SJSA1 (cell line): ENCODE results near the gene PTGFRN. TPM values are rescaled to one million over a fixed set of nuclear protein-coding genes. Genes with fewer than 3 reads are reported as not detected.

Source experiments
- DNase-seq, 2 experiments: peaks; one replicate each; pipeline ENCODE4 v3.0.0-alpha.2; 2015 to 2020; ENCODE audit warnings: low spot score in 2 of 2, low read depth in 1 of 2
- H3K27ac ChIP-seq: fragments of 250-450 bp; sonication (Bioruptor Pico); 2 replicates; pipeline ENCODE4 v1.5.1; 2020; ENCODE audit warnings: mild to moderate bottlenecking, moderate library complexity
- H3K27me3 ChIP-seq: fragments of 250-450 bp; sonication (Bioruptor Pico); replicated peaks from 2 replicates; pipeline ENCODE4 v1.5.1; 2020; ENCODE audit warnings: mild to moderate bottlenecking, moderate library complexity
- H3K36me3 ChIP-seq: fragments of 250-450 bp; sonication (Bioruptor Pico); 2 replicates; pipeline ENCODE4 v1.5.1; 2020; ENCODE audit warnings: mild to moderate bottlenecking
- H3K4me1 ChIP-seq: fragments of 250-450 bp; sonication (Bioruptor Pico); replicated peaks from 2 replicates; pipeline ENCODE4 v1.6.1; 2021; ENCODE audit warnings: mild to moderate bottlenecking
- H3K4me3 ChIP-seq: fragments of 250-450 bp; sonication (Bioruptor Pico); 2 replicates; pipeline ENCODE4 v1.5.1; 2020; ENCODE audit warnings: mild to moderate bottlenecking
- H3K9me3 ChIP-seq: fragments of 250-450 bp; sonication (Bioruptor Pico); replicated peaks from 2 replicates; pipeline ENCODE4 v1.5.1; 2020; ENCODE audit warnings: mild to moderate bottlenecking
- total RNA-seq: library from RNA; depleted of rRNA; stranded (reverse); fragments of >200 nt; shearing (Covaris generic); gene quantifications from 2 replicates; pipeline ENCODE4 v1.2.3, GENCODE V29; 2014

The PTGFRN gene
- total RNA-seq, 1 experiment from 2014 or later, result 25.2 TPM

- Histone ChIP-seq H3K27me3 (no peaks in the 10 kb centered on the region), H3K4me1 (peaks cover 13% of the 10 kb centered on the region), H3K27ac (no peak overlapping the region), H3K36me3 (no peaks in the 10 kb centered on the region), H3K4me3 (no peak overlapping the region), H3K9me3 (no peaks in the 10 kb centered on the region; the same call in 1 of the 2 replicates)
- DNase-seq, result no peak
These were observed 115.9 kb downstream of the PTGFRN start for GRCh38 chr1:117025568-117025967.

- H3K27ac ChIP-seq, result peak overlapping the region; percentile 33; the same call in 1 of the 2 replicates
These were observed 116.6 kb downstream of the PTGFRN start for GRCh38 chr1:117026361-117026760.

GRCh38 chr1:117029685-117030084 lies 120.0 kb downstream of the PTGFRN start:
- H3K4me3 ChIP-seq, result no peak overlapping the region
- no peak for DNase-seq
- no peaks in the 10 kb centered on the region for H3K36me3 ChIP-seq

More at GRCh38 chr1:117026361-117026760, 116.6 kb downstream of the PTGFRN start:
- H3K27me3 ChIP-seq, result no peaks in the 10 kb centered on the region
- no peaks in the 10 kb centered on the region; the same call in 1 of the 2 replicates for H3K9me3 ChIP-seq
- H3K4me3 ChIP-seq, result no peak overlapping the region
- H3K36me3 ChIP-seq, result no peaks in the 10 kb centered on the region
- DNase-seq, result peak in 1 of 2 experiments; percentile 55
- H3K4me1 ChIP-seq, result peaks cover 13% of the 10 kb centered on the region

GRCh38 chr1:117030271-117030877 lies 120.7 kb downstream of the PTGFRN start:
- Histone ChIP-seq H3K4me3 (no peak overlapping the region), H3K27ac (no peak overlapping the region), H3K27me3 (no peaks in the 10 kb centered on the region), H3K4me1 (peaks cover 13% of the 10 kb centered on the region), H3K9me3 (no peaks in the 10 kb centered on the region; the same call in 1 of the 2 replicates), H3K36me3 (no peaks in the 10 kb centered on the region)
- no peak for DNase-seq

More at GRCh38 chr1:117029685-117030084, 120.0 kb downstream of the PTGFRN start:
- no peaks in the 10 kb centered on the region; the same call in 1 of the 2 replicates for H3K9me3 ChIP-seq
- no peak overlapping the region for H3K27ac ChIP-seq
- H3K4me1 ChIP-seq, result peaks cover 13% of the 10 kb centered on the region
- no peaks in the 10 kb centered on the region for H3K27me3 ChIP-seq

- DNase-seq, result no peak
- H3K4me1 ChIP-seq, result no peaks in the 10 kb centered on the region
- H3K4me3 ChIP-seq, result no peak overlapping the region
- H3K9me3 ChIP-seq, result no peaks in the 10 kb centered on the region
- H3K36me3 ChIP-seq, result no peaks in the 10 kb centered on the region
- no peak overlapping the region for H3K27ac ChIP-seq
- no peaks in the 10 kb centered on the region for H3K27me3 ChIP-seq
These were observed 122.5 kb downstream of the PTGFRN start for GRCh38 chr1:117032266-117032665.

GRCh38 chr1:117032681-117033539 lies 123.2 kb downstream of the PTGFRN start:
- Histone ChIP-seq H3K4me3 (no peak overlapping the region), H3K27ac (no peak overlapping the region), H3K36me3 (no peaks in the 10 kb centered on the region), H3K27me3 (no peaks in the 10 kb centered on the region), H3K9me3 (no peaks in the 10 kb centered on the region), H3K4me1 (no peaks in the 10 kb centered on the region)
- DNase-seq, result no peak

- Histone ChIP-seq H3K27me3 (no peaks in the 10 kb centered on the region), H3K27ac (no peak overlapping the region), H3K4me1 (no peaks in the 10 kb centered on the region), H3K9me3 (no peaks in the 10 kb centered on the region), H3K36me3 (no peaks in the 10 kb centered on the region), H3K4me3 (no peak overlapping the region)
- no peak for DNase-seq
These were observed 124.1 kb downstream of the PTGFRN start for GRCh38 chr1:117033772-117034171.

- no peaks in the 10 kb centered on the region for H3K9me3 ChIP-seq
- no peak overlapping the region for H3K27ac ChIP-seq
- no peaks in the 10 kb centered on the region for H3K4me1 ChIP-seq
- H3K4me3 ChIP-seq, result no peak overlapping the region
- no peak for DNase-seq
- no peaks in the 10 kb centered on the region for H3K36me3 ChIP-seq
- H3K27me3 ChIP-seq, result no peaks in the 10 kb centered on the region
These were observed 125.1 kb downstream of the PTGFRN start for GRCh38 chr1:117034791-117035290.

GRCh38 chr1:117036018-117036461 lies 126.3 kb downstream of the PTGFRN start:
- Histone ChIP-seq H3K36me3 (no peaks in the 10 kb centered on the region), H3K27me3 (no peaks in the 10 kb centered on the region), H3K27ac (no peak overlapping the region), H3K9me3 (no peaks in the 10 kb centered on the region), H3K4me3 (no peak overlapping the region), H3K4me1 (no peaks in the 10 kb centered on the region)
- no peak for DNase-seq

- H3K27ac ChIP-seq, result no peak overlapping the region
- H3K36me3 ChIP-seq, result no peaks in the 10 kb centered on the region
- no peak overlapping the region for H3K4me3 ChIP-seq
- no peak for DNase-seq
- H3K27me3 ChIP-seq, result no peaks in the 10 kb centered on the region
- H3K9me3 ChIP-seq, result no peaks in the 10 kb centered on the region
- no peaks in the 10 kb centered on the region for H3K4me1 ChIP-seq
These were observed 128.1 kb downstream of the PTGFRN start for GRCh38 chr1:117037802-117038201.

GRCh38 chr1:117038236-117038635 lies 128.5 kb downstream of the PTGFRN start:
- H3K27me3 ChIP-seq, result no peaks in the 10 kb centered on the region
- no peak for DNase-seq
- H3K36me3 ChIP-seq, result no peaks in the 10 kb centered on the region
- no peak overlapping the region for H3K4me3 ChIP-seq
- H3K27ac ChIP-seq, result no peak overlapping the region
- no peaks in the 10 kb centered on the region for H3K9me3 ChIP-seq
- no peaks in the 10 kb centered on the region for H3K4me1 ChIP-seq
